ENCODE measurements around the gene CCL14.

- no peak for TF ChIP-seq CTCF (IDR thresholded peaks at IDR 0.05)
- TF ChIP-seq POLR2A (IDR thresholded peaks at IDR 0.05) = no peak
Observed at GRCh38 chr17:35998018-35998545, 11.6 kb upstream of the CCL14 start.
